ENCODE measurements around the gene PAK6.
A peak's percentile ranks its signal among the peaks of the same experiment; 100 is the strongest.

PAK6 gene

DNA sequence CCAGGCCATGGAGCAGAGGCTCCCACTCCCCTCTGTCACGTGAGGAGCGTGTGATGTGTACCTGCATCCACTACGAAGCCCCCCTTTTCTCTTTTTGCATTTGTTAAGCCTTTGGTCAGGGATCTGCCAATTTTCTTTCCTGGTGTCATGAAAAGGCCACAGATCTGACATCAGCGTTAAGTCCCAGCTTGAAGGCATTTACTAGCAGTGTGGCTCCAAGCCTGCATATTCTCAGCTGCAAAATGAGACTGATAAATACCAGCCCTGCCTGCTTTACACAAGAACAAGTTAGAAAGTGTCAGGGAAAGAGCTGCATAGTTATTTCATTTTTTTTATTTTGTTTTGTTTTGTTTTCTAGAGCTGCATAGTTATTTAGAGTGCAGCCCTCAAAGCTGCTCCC lies 46.3 kb downstream of the PAK6 start:
- no peak overlapping the region for H3K27ac ChIP-seq (ENCODE audit: low read length)
- peaks cover 36% of the 10 kb centered on the region for H3K27me3 ChIP-seq (ENCODE audit: control insufficient read depth, insufficient read depth, low read length)
- DNase-seq (ENCODE audit: low read depth, low spot score), result no peak
- H3K36me3 ChIP-seq (ENCODE audit: control insufficient read depth, insufficient read depth, low read length), result no peaks in the 10 kb centered on the region
- H3K9me3 ChIP-seq (ENCODE audit: control insufficient read depth, insufficient read depth, low read length), result no peaks in the 10 kb centered on the region
- H3K4me1 ChIP-seq (ENCODE audit: control insufficient read depth, insufficient read depth, low read length), result peaks cover 1% of the 10 kb centered on the region; the same call in 1 of the 2 replicates
- no CpG with 5 or more reads among the region's 4 CpGs for WGBS (ENCODE audit: insufficient coverage, insufficient read length)
- no peak overlapping the region for H3K4me3 ChIP-seq (ENCODE audit: low read length)

DNA sequence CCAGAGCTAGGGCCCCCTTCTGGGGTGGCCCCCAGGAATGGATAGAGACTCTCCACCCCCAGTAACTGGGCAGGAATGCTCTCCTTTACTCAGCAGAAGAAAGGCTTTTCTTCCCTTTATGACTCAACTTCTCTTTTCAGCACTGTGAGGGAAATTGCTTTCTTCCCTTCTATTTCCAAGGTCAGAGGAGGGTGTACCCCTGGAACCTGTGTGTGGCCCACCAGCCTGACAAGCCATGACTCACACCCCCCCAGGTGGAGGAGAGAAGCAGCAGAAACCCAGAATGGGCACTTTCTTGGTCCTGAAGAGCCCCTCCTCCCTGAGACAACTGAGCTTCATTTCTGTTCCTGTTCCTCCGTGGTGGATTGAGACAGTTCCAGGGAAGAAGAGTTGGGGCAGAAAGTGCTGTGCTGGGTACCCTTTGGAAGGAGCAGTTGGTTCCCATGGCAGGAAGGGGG lies 46.7 kb downstream of the PAK6 start:
- Histone ChIP-seq H3K4me3 (ENCODE audit: low read length) (no peak overlapping the region), H3K36me3 (ENCODE audit: control insufficient read depth, insufficient read depth, low read length) (no peaks in the 10 kb centered on the region), H3K27ac (ENCODE audit: low read length) (no peak overlapping the region), H3K4me1 (ENCODE audit: control insufficient read depth, insufficient read depth, low read length) (peaks cover 1% of the 10 kb centered on the region; the same call in 1 of the 2 replicates), H3K27me3 (ENCODE audit: control insufficient read depth, insufficient read depth, low read length) (peaks cover 35% of the 10 kb centered on the region), H3K9me3 (ENCODE audit: control insufficient read depth, insufficient read depth, low read length) (no peaks in the 10 kb centered on the region)
- no CpG with 5 or more reads among the region's 1 CpG for WGBS (ENCODE audit: insufficient coverage, insufficient read length)
- no peak for DNase-seq (ENCODE audit: low read depth, low spot score)

DNA sequence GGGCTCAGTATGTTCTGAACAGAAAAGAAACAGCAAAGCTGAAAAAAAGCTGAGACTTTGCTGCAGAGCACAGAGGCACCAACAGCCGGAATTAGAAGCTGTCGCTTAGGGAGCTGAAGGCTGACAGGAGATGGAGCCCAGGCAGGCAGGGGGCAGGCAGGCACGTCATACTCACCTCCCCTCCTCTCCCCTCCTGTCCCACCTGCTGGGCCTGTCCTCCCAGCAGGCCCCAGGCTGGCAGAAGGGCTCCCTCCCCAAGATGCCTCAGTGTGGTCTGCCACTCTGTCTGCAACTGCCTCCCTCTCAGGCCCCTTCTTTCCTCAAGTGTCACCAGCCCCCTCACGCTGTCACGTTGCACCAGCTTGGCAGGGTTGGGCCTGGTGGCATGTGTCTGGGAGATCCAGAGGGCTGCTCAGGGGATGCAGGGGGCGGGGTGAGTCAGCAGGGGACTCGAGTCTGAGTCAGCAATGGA lies 47.2 kb downstream of the PAK6 start:
- WGBS (ENCODE audit: insufficient coverage, insufficient read length), result no CpG with 5 or more reads among the region's 7 CpGs
- Histone ChIP-seq H3K4me3 (ENCODE audit: low read length) (no peak overlapping the region), H3K27ac (ENCODE audit: low read length) (no peak overlapping the region), H3K36me3 (ENCODE audit: control insufficient read depth, insufficient read depth, low read length) (no peaks in the 10 kb centered on the region), H3K27me3 (ENCODE audit: control insufficient read depth, insufficient read depth, low read length) (peaks cover 30% of the 10 kb centered on the region), H3K9me3 (ENCODE audit: control insufficient read depth, insufficient read depth, low read length) (no peaks in the 10 kb centered on the region), H3K4me1 (ENCODE audit: control insufficient read depth, insufficient read depth, low read length) (peaks cover 1% of the 10 kb centered on the region; the same call in 1 of the 2 replicates)
- no peak for DNase-seq (ENCODE audit: low read depth, low spot score)

DNA sequence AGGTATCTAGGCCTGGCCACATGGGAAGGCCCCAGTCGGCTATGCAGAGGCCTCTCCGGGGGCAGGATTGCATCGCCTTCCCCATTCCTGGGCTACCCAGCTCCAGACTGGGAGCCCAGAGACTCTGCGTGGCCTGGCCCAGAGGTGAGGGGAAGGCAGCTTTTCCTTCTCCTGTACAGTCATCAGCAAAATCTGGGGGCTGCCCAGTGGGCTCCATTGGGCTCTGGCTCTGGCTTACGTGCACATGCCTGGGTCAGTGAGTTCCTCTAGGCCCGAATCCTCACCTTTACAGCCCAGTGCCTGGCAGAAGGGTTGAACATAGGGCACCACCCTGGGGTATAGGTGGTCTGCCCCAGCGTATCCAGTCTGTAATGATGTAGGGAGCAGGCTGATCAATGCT lies 47.9 kb downstream of the PAK6 start:
- DNase-seq (ENCODE audit: low read depth, low spot score), result no peak
- Histone ChIP-seq H3K9me3 (ENCODE audit: control insufficient read depth, insufficient read depth, low read length) (no peaks in the 10 kb centered on the region), H3K27ac (ENCODE audit: low read length) (no peak overlapping the region), H3K36me3 (ENCODE audit: control insufficient read depth, insufficient read depth, low read length) (no peaks in the 10 kb centered on the region), H3K4me3 (ENCODE audit: low read length) (no peak overlapping the region), H3K27me3 (ENCODE audit: control insufficient read depth, insufficient read depth, low read length) (peaks cover 27% of the 10 kb centered on the region), H3K4me1 (ENCODE audit: control insufficient read depth, insufficient read depth, low read length) (peaks cover 2% of the 10 kb centered on the region)
- WGBS (ENCODE audit: insufficient coverage, insufficient read length), result no CpG with 5 or more reads among the region's 7 CpGs

DNA sequence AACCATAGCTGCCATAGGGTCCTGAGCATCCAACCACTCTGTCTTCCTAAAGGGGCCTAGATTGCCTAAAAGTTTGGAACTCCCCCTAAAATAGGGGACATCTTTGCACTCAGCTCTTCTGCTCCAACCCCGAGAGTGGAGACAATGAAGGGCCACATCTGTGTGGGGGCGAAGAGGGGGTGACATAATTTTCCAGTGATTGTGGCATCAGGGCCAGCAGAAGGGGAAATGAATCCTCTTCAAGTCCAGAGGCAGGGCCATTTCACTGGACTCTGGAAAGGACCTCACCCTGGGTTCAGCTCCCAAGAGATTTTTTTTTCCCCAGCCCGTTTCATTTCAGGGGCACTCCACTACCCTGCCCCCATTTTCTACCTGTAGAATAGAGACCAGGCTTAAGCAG lies 48.6 kb downstream of the PAK6 start:
- Histone ChIP-seq H3K9me3 (ENCODE audit: control insufficient read depth, insufficient read depth, low read length) (no peaks in the 10 kb centered on the region), H3K27ac (ENCODE audit: low read length) (no peak overlapping the region), H3K4me1 (ENCODE audit: control insufficient read depth, insufficient read depth, low read length) (peaks cover 3% of the 10 kb centered on the region), H3K36me3 (ENCODE audit: control insufficient read depth, insufficient read depth, low read length) (no peaks in the 10 kb centered on the region), H3K4me3 (ENCODE audit: low read length) (no peak overlapping the region), H3K27me3 (ENCODE audit: control insufficient read depth, insufficient read depth, low read length) (peaks cover 29% of the 10 kb centered on the region)
- no peak for DNase-seq (ENCODE audit: low read depth, low spot score)
- WGBS (ENCODE audit: insufficient coverage, insufficient read length), result no CpG with 5 or more reads among the region's 3 CpGs

DNA sequence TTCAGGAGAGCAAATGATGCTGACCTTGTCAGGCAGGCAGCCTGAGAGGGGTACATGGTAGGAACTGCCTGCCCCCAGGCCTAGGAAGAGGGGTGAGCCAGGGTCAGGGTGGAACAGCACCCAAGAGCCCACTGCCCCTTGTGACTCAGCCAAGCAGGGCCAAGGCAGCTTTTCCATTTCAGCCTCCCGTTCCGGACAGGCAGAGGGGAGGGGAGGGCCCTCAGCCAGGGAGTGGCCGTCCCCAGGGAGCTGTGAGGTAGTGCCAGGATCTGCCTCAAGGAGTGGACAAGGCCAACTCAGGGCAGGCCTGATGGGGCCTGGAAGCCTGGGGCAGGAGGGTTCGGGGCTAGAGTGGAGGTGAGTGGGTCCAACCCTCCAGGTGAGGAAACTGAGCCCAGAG lies 49.1 kb downstream of the PAK6 start:
- Histone ChIP-seq H3K27ac (ENCODE audit: low read length) (no peak overlapping the region), H3K4me3 (ENCODE audit: low read length) (no peak overlapping the region), H3K9me3 (ENCODE audit: control insufficient read depth, insufficient read depth, low read length) (no peaks in the 10 kb centered on the region), H3K36me3 (ENCODE audit: control insufficient read depth, insufficient read depth, low read length) (no peaks in the 10 kb centered on the region), H3K4me1 (ENCODE audit: control insufficient read depth, insufficient read depth, low read length) (peaks cover 3% of the 10 kb centered on the region), H3K27me3 (ENCODE audit: control insufficient read depth, insufficient read depth, low read length) (peaks cover 25% of the 10 kb centered on the region)
- no CpG with 5 or more reads among the region's 4 CpGs for WGBS (ENCODE audit: insufficient coverage, insufficient read length)
- DNase-seq (ENCODE audit: low read depth, low spot score), result no peak

DNA sequence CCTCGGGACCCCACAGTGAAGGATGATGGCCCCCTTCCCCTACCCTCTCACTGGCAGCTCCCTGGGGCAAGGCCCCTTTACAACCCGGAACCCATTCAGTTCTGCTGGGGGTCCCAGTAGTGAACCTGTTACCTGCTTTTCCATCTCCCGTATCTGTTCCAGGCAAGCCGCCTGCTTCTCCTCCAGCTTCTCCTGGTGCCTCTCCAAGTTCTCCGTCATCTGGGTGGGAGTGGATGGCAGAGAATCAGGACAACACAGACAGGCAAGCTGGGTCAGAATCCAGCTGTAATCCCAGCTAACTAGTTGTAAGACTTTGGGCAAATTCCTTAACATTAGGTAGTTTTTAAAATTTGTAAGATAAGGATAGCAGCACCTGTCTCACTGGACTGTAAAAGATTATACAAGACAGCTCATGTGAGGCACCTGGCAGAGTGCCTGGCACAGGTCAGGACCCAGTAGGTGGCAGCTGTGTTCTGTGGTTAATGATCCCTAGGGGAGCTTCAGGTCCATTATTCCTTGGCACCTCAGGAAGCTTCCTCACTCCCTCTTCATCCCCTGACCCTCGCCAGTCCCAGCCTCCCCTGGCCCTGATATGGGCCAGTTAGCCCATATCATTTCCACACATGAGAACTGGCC lies 50.4 kb downstream of the PAK6 start:
- no CpG with 5 or more reads among the region's 6 CpGs for WGBS (ENCODE audit: insufficient coverage, insufficient read length)
- peaks cover 3% of the 10 kb centered on the region for H3K4me1 ChIP-seq (ENCODE audit: control insufficient read depth, insufficient read depth, low read length)
- H3K9me3 ChIP-seq (ENCODE audit: control insufficient read depth, insufficient read depth, low read length), result no peaks in the 10 kb centered on the region
- H3K27me3 ChIP-seq (ENCODE audit: control insufficient read depth, insufficient read depth, low read length), result peaks cover 13% of the 10 kb centered on the region
- DNase-seq (ENCODE audit: low read depth, low spot score), result no peak
- H3K4me3 ChIP-seq (ENCODE audit: low read length), result no peak overlapping the region
- no peak overlapping the region for H3K27ac ChIP-seq (ENCODE audit: low read length)
- no peaks in the 10 kb centered on the region for H3K36me3 ChIP-seq (ENCODE audit: control insufficient read depth, insufficient read depth, low read length)

DNA sequence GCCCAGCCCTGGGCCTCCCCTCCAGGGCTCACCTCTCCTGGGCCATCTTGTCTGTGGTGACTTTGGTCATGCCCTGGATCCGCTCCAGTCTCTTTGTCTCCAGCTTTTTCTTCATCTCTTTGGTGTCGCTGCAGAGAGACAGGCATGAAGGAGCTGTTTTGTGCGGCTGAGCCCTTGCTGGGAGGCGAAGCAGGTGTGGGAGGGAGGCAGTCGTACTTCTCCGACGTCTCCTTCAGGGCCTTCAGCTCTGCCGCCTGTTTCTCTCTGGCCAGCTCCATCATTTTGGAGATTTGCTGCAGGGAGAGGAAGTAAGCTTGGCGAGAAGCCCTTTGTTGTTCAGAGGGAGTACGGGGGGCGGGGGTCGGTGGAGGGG lies 51.7 kb downstream of the PAK6 start:
- Histone ChIP-seq H3K4me1 (ENCODE audit: control insufficient read depth, insufficient read depth, low read length) (peaks cover 3% of the 10 kb centered on the region), H3K27me3 (ENCODE audit: control insufficient read depth, insufficient read depth, low read length) (peaks cover 10% of the 10 kb centered on the region), H3K27ac (ENCODE audit: low read length) (no peak overlapping the region), H3K36me3 (ENCODE audit: control insufficient read depth, insufficient read depth, low read length) (no peaks in the 10 kb centered on the region), H3K4me3 (ENCODE audit: low read length) (no peak overlapping the region), H3K9me3 (ENCODE audit: control insufficient read depth, insufficient read depth, low read length) (no peaks in the 10 kb centered on the region)
- no peak for DNase-seq (ENCODE audit: low read depth, low spot score)
- WGBS (ENCODE audit: insufficient coverage, insufficient read length), result no CpG with 5 or more reads among the region's 12 CpGs

DNA sequence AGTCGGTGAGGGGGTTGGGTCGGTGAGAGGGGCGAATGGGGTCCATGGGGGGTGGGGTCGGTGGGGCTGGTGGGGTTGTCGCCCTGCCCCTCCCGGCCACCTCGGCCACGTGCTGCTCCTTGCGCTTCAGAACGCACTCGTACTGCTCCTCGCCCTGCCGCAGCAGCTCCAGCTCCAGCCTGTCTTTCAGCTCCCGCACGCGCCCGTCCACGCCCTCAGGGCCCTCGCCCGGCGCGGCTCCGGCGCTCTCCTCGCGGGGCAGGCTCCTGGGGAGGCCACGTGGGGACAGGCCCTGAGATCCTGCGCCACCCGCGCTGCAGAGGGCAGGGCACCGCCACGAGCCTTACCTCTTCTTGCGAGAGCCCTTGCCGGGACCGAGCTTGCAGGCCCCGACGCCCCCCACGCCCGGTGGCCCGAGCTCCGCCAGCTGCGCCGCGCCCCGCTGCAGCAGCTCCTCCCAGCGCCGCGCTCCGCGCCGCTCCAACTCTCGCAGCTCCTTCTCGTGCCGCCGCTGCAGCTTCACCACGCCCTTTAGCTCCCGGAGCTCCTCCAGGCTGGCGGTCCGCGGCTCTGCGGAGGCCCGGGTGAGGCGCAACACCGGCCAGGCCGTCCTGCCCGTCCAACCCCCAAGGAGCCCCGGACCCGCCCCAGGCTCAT lies 52.2 kb downstream of the PAK6 start:
- Histone ChIP-seq H3K36me3 (ENCODE audit: control insufficient read depth, insufficient read depth, low read length) (no peaks in the 10 kb centered on the region), H3K4me3 (ENCODE audit: low read length) (peak overlapping the region; percentile 14; the same call in 1 of the 2 replicates), H3K4me1 (ENCODE audit: control insufficient read depth, insufficient read depth, low read length) (peaks cover 3% of the 10 kb centered on the region), H3K27me3 (ENCODE audit: control insufficient read depth, insufficient read depth, low read length) (peaks cover 10% of the 10 kb centered on the region), H3K27ac (ENCODE audit: low read length) (no peak overlapping the region), H3K9me3 (ENCODE audit: control insufficient read depth, insufficient read depth, low read length) (no peaks in the 10 kb centered on the region)
- WGBS (ENCODE audit: insufficient coverage, insufficient read length), result no CpG with 5 or more reads among the region's 68 CpGs
- DNase-seq (ENCODE audit: low read depth, low spot score), result no peak

DNA sequence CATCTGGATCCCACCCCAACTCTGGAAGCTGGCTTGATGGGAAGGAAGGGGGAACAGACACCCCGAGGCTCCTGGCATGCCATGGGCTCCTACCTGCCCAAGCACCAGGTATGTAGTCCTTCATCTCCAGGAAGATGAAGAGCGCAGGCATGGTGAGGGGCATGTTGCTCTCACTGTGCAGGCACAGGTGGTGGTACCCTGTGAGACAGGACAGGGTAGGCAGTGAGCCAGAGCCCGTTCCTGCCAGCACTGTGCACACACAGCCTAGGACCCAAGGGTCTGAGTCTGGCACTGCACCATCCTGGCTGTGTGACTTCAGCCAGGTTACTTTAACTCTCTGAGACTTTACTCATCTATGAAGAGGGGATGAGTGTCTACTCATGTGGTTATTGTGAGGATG lies 53.4 kb downstream of the PAK6 start:
- WGBS (ENCODE audit: insufficient coverage, insufficient read length), result no CpG with 5 or more reads among the region's 3 CpGs
- no peak for DNase-seq (ENCODE audit: low read depth, low spot score)
- peaks cover 6% of the 10 kb centered on the region for H3K4me1 ChIP-seq (ENCODE audit: control insufficient read depth, insufficient read depth, low read length)
- H3K27me3 ChIP-seq (ENCODE audit: control insufficient read depth, insufficient read depth, low read length), result peaks cover 10% of the 10 kb centered on the region
- H3K9me3 ChIP-seq (ENCODE audit: control insufficient read depth, insufficient read depth, low read length), result no peaks in the 10 kb centered on the region
- no peak overlapping the region for H3K4me3 ChIP-seq (ENCODE audit: low read length)
- no peaks in the 10 kb centered on the region for H3K36me3 ChIP-seq (ENCODE audit: control insufficient read depth, insufficient read depth, low read length)
- H3K27ac ChIP-seq (ENCODE audit: low read length), result no peak overlapping the region

DNA sequence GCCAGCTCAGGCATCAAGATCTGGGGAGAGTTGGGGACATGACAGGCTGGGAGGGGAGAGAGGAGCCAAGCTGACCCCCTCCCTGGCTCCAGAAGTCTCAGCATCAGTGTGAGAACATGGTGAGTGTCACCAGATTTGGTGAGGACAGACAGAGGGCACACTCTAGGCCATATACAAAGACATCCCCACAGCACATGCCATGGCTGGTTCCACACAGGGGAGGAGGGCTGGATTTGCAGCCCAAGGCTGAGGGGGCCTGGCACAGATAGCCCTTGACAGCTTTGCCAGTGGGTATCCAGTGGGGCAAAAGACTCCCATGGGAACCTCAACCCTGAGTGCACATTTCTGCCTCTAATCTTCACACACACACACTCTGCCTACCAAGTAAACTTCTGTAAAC lies 54.1 kb downstream of the PAK6 start:
- H3K4me1 ChIP-seq (ENCODE audit: control insufficient read depth, insufficient read depth, low read length), result peaks cover 6% of the 10 kb centered on the region
- H3K9me3 ChIP-seq (ENCODE audit: control insufficient read depth, insufficient read depth, low read length), result no peaks in the 10 kb centered on the region

More for the DNA sequence above, 54.1 kb downstream of the PAK6 start:
- H3K36me3 ChIP-seq (ENCODE audit: control insufficient read depth, insufficient read depth, low read length), result no peaks in the 10 kb centered on the region
- H3K27ac ChIP-seq (ENCODE audit: low read length), result no peak overlapping the region
- no peak overlapping the region for H3K4me3 ChIP-seq (ENCODE audit: low read length)
- H3K27me3 ChIP-seq (ENCODE audit: control insufficient read depth, insufficient read depth, low read length), result peaks cover 10% of the 10 kb centered on the region
- no peak for DNase-seq (ENCODE audit: low read depth, low spot score)
